GM20000 (cell line): ENCODE results near the gene BRD1.
A peak's percentile ranks its signal among the peaks of the same experiment; 100 is the strongest.

Experiments used
- DNase-seq: peaks from one replicate; pipeline ENCODE4 v3.0.0; 2012; ENCODE audit warnings: low spot score
- TF ChIP-seq, protein P1 (sequence below): IDR thresholded peaks from 2 replicates; pipeline ENCODE4 v1.5.1; 2012; ENCODE audit warnings: mild to moderate bottlenecking, control low read depth; ENCODE audit errors: extremely low read depth, missing control alignments

Gene BRD1

DNA sequence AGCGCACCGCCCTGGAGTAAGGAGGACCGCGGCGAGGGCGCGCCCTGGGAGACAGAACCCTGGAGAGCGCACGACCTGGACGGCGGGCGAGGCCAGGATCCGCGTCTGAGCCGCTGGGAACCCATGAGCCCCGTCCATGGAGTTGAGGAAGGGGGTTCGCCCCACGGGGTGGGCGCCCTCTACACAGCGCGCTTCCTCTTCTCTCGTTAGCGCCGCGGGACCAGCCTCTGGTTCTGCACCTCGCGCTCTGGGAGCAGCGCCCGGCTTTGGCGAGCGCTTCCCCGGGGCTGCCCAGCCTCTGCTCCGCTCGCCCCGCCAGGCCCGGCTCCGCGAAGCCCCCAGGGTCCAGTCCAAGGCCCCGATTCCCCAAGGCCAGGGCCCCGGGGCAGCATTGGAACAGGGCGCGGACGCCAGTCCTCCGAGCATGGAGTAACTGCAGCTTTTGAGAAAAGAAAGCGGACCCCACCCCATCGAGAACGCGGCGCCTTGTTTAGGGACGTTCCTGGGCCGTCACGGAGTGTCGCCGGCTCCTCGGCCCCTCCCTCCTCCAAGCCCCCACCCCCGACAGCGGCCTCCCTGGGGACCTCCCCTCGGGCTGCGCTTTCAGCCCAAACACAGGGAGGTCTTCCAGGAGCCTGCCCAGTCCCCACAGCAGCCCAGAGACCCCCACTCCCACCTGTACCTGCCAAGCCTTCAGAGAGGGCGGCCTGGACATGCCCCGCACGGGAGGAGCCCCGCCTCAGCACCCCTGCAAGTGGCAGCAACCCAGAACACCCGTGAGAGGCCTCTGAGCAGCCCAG is 56.2 kb downstream of the BRD1 start:
- DNase-seq, result no peak

DNA sequence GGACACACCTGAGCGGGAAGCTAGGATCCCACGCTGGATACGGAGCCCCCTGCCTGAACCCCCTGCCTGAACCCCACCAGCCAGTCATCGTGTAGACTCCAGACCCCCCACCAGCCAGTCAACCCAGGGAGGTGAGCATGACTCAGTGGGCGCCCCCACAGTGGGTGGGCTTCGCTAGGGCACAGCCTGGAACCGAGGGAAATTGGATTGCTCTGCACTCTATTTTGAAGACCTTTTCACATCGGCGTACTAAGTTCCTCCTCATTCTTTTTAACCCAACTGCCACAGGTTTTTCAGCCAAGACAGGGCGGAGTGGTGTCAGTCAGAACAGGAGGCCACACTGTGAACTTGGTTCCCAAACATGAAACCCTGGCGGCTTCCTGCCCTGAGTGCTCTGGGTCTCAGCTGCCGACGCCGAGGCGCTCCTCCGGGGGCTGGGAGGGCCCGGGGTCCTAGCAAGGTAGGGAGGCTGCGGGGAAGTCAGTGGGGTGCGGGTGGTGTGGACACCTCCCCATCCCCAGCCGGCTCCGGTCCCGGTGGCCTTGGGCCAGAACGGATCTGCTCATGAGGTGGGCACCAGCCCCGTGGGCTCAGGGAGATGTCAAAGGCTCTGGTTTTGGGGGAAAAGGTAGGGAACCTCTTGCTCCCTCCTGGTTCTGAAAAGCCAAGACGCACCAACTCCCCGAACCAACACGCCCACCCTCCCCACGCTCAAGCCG is 57.0 kb downstream of the BRD1 start:
- TF ChIP-seq, protein P1, sequence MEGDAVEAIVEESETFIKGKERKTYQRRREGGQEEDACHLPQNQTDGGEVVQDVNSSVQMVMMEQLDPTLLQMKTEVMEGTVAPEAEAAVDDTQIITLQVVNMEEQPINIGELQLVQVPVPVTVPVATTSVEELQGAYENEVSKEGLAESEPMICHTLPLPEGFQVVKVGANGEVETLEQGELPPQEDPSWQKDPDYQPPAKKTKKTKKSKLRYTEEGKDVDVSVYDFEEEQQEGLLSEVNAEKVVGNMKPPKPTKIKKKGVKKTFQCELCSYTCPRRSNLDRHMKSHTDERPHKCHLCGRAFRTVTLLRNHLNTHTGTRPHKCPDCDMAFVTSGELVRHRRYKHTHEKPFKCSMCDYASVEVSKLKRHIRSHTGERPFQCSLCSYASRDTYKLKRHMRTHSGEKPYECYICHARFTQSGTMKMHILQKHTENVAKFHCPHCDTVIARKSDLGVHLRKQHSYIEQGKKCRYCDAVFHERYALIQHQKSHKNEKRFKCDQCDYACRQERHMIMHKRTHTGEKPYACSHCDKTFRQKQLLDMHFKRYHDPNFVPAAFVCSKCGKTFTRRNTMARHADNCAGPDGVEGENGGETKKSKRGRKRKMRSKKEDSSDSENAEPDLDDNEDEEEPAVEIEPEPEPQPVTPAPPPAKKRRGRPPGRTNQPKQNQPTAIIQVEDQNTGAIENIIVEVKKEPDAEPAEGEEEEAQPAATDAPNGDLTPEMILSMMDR, result no peak
- no peak for DNase-seq

More for the DNA sequence above, 56.2 kb downstream of the BRD1 start:
- TF ChIP-seq, protein P1, result no peak

DNA sequence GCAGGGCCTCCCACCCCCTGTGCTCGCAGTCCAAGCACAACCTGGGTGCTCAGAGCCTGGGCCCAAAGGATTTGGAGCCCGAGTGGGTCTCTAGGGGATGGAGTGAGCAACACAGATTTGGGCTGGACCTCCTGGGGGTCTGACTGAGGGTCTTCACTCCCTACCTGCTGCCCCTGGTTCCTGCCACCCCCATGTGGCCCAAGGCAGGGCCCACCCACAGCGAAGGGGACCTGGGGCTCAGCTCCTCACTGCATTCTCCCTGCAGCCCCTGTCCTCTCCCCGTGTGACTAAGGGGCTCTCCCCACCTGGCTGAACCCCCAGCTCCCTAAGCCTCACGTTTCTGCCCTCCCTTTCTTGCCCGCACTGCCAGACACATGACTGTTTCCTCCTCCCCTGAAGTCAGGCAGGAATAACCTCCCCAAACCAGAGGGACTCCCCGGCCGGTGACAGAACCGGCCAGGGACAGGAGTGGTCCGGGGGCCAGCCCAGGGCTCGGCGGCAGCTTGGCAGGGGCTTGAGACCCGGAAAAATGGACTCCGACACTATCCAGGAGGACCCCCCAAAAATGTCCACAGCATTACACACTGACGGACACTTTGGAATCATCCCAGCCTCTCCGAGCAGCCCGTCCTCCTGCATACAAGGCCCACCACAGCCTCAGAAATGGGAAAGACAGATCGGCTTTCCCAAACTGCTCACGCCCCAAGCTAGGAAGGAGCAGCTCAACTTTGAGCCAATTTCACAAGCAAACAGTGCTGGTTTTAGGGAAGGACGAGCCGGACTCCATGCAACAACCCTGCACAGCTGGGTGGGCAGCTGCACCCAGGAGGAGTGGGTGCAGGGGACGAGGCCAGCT is 57.8 kb downstream of the BRD1 start:
- no peak for DNase-seq
- TF ChIP-seq, protein P1, result no peak

DNA sequence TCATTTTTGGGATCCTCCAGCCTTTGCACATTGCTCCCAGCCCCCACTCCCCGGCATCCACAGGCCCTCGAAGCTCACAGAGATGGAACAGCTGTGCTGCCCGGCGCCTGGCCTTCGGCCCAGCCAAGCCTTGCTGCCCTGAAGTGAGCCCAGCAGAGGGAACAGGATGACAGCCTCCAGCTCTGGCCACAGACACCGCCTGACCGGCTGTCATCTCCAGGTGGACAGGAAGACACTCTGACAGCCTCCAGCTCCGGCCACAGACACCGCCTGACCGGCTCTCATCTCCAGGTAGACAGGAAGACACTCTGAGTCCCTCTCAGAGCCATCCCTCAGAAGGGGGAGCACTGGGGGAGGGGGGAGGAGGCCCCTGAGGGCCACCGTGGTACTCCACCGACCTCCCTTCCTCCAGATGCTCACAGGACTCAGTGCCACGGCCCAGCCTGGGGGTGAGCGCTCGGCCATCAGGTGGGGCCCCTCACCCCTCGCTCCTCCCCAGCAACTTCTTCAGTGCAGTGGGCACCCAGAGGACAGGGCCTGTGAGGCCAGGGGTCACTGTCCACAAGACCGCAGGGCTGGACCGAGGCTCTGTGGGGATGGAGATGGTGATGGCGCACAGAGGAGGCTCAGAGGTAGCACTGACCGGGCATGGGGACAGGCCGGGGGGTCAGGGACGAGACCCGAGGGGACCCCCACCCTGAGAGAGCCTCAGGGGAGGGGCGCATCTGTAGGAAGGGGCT is 58.6 kb downstream of the BRD1 start:
- no peak for DNase-seq
- TF ChIP-seq, protein P1, result no peak

DNA sequence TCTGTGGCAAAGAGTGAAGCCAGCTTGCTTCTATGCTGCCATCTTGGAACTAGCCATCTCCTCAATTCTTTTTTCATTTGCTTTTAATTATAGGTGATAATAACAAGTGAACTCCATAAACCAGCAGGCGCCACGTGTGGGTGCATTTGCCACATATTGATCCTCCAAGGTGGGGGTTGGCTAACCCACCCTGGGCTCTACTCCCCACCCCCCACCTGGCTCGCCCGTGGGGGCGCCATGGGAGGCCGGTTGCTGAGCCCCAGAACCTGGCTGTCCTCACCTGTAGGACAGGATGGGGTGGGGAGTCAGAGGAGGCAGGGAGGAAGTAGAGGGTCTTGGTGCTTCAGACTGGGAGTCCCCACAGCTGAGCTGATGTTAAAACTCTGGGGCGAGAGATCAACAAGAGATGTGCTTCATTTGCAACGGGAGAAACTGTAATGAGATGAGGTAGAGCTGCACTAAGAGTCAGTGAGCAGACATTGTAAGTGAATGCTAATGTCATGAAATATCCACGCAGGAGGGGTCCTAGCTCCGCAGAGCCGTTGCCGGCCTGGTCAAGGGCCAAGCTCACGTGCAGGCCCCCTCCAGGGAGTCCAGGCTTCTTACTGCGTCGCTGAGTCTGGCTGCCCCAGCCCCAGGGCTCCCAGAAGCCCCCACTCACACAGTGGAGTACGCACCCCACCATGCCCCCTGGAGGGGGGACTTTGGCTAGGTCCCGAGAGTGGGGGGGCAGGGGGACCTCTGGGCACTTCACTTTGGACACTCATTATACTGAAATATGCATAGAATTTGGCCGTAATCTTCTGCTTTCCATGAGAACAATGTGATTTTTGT is 59.4 kb downstream of the BRD1 start:
- TF ChIP-seq, protein P1, result no peak
- no peak for DNase-seq

DNA sequence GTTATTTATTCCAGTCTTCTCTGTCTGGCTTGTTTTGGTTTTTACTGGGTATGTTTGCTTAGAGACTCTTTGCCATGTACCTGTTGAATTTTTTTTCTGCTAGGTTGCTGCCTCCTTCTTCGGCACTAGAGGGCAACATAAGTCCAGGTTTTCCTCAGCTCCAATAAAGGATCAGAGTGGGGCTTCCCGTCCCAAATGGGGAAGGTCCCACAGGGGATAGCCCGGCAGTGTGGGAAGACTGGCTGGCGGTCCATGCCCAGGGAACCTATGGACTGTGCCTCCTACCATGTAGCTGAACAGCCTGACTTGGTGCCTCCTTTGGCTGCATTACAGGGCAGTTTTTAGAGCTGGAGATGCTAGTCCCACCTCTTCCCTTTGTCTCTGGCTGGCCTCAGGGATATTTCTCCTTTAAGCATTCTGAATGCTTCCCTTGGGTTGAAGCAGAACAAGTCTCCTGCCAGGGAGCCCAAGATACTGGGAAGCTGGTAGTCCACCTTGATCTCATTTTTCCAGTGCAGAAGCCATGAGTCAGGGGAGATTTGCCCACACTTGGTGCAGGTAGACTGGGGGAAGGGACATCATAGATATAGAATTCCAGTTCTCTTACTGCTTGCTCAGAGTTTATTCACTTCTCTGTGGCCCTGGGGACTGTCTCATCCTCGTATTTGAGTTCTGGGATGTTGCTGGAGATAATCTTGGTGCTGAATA is 60.2 kb downstream of the BRD1 start:
- DNase-seq, result peak; percentile 83
- TF ChIP-seq, protein P1, result peak; percentile 48
